MM.1S (cell line): ENCODE measurements around the gene FNDC5.

ENCODE experiments used
- DNase-seq: peaks from one replicate; pipeline ENCODE4 v3.0.0-alpha.2; 2015
- H2AFZ ChIP-seq: fragments of 300-600 bp; sonication (generic); 2 replicates; pipeline ENCODE4 v1.6.0; 2016; ENCODE audit warnings: antibody characterized with exemption, low read length
- H3F3A ChIP-seq: fragments of 300-600 bp; sonication (generic); 2 replicates; pipeline ENCODE4 v1.6.1; 2016; ENCODE audit warnings: mild to moderate bottlenecking, antibody characterized with exemption, low read length, moderate library complexity, mixed read lengths; ENCODE audit not compliant: insufficient read depth
- H3K27ac ChIP-seq: fragments of 300-600 bp; sonication (generic); 2 replicates; pipeline ENCODE4 v1.5.1; 2016; ENCODE audit warnings: mild to moderate bottlenecking, low read length
- H3K27me3 ChIP-seq: fragments of 300-600 bp; sonication (generic); replicated peaks from 2 replicates; pipeline ENCODE4 v1.6.0; 2016; ENCODE audit warnings: low read length; ENCODE audit not compliant: insufficient read depth
- H3K36me3 ChIP-seq: fragments of 300-600 bp; sonication (generic); replicated peaks from 2 replicates; pipeline ENCODE4 v1.6.1; 2016; ENCODE audit warnings: mild to moderate bottlenecking, low read length, mixed read lengths; ENCODE audit not compliant: insufficient read depth
- H3K4me1 ChIP-seq: fragments of 300-600 bp; sonication (generic); 2 replicates; pipeline ENCODE4 v1.6.1; 2016; ENCODE audit warnings: low read length, mixed read lengths
- H3K4me2 ChIP-seq: fragments of 300-600 bp; sonication (generic); 2 replicates; pipeline ENCODE4 v1.6.0; 2016; ENCODE audit warnings: low read depth, low read length
- H3K4me3 ChIP-seq: fragments of 300-600 bp; sonication (generic); 2 replicates; pipeline ENCODE4 v1.5.1; 2016; ENCODE audit warnings: low read length, mixed read lengths
- H3K79me2 ChIP-seq: fragments of 300-600 bp; sonication (generic); 2 replicates; pipeline ENCODE4 v1.6.1; 2016; ENCODE audit warnings: mixed run types, low read length, mixed read lengths
- H3K9ac ChIP-seq: fragments of 300-600 bp; sonication (generic); 2 replicates; pipeline ENCODE4 v1.6.1; 2016; ENCODE audit warnings: low read length, mixed read lengths
- H3K9me2 ChIP-seq: fragments of 300-600 bp; sonication (generic); replicated peaks from 2 replicates; pipeline ENCODE4 v1.6.1; 2016; ENCODE audit warnings: mild to moderate bottlenecking, low read length, mixed read lengths; ENCODE audit not compliant: insufficient read depth
- H3K9me3 ChIP-seq: fragments of 300-600 bp; sonication (generic); replicated peaks from 2 replicates; pipeline ENCODE4 v1.6.1; 2016; ENCODE audit warnings: mild to moderate bottlenecking, low read length, mixed read lengths; ENCODE audit not compliant: insufficient read depth
- H4K20me1 ChIP-seq: fragments of 300-600 bp; sonication (generic); 2 replicates; pipeline ENCODE4 v1.6.1; 2016; ENCODE audit warnings: mild to moderate bottlenecking, low read length, moderate library complexity, mixed read lengths; ENCODE audit not compliant: insufficient read depth
- CTCF ChIP-seq: fragments of 300-600 bp; sonication (generic); IDR thresholded peaks from 2 replicates; pipeline ENCODE4 v1.5.1; 2016; ENCODE audit warnings: antibody characterized with exemption, low read length, mixed read lengths
- EZH2 ChIP-seq: fragments of 300-600 bp; sonication (generic); optimal IDR thresholded peaks from 2 replicates; pipeline ENCODE3; 2017; ENCODE audit warnings: low read depth, mild to moderate bottlenecking, antibody characterized with exemption, low read length, mixed read lengths
- EZH2phosphoT487 ChIP-seq: fragments of 300-600 bp; sonication (generic); IDR thresholded peaks from 2 replicates; pipeline ENCODE4 v1.6.1; 2018; ENCODE audit warnings: antibody characterized with exemption, low read length

The FNDC5 gene

GRCh38 chr1:32825181-32825580, 45.5 kb downstream of the FNDC5 start:
- Histone ChIP-seq H3K4me2 (no peak overlapping the region), H3K4me1 (peaks cover 13% of the 10 kb centered on the region; the same call in 1 of the 2 replicates), H4K20me1 (no peaks in the 10 kb centered on the region), H3K36me3 (peaks cover 5% of the 10 kb centered on the region; the same call in 1 of the 2 replicates), H3K9me3 (no peaks in the 10 kb centered on the region), H3K79me2 (peaks cover 69% of the 10 kb centered on the region), H3F3A (0 out of 2 replicates have a peak, but pooled peaks cover 5% of the 10 kb centered on the region), H2AFZ (no peak overlapping the region), H3K9ac (no peak overlapping the region), H3K9me2 (no peaks in the 10 kb centered on the region), H3K27me3 (no peaks in the 10 kb centered on the region), H3K27ac (no peak overlapping the region), H3K4me3 (no peak overlapping the region)
- no peak for TF ChIP-seq EZH2phosphoT487
- no peak for TF ChIP-seq CTCF
- no peak for TF ChIP-seq EZH2
- DNase-seq, result no peak

- no peaks in the 10 kb centered on the region for H3K9me2 ChIP-seq
- H3K9me3 ChIP-seq, result no peaks in the 10 kb centered on the region
- peak overlapping the region; percentile 97 for H3K27ac ChIP-seq
- peak overlapping the region; percentile 95 for H3K4me3 ChIP-seq
- TF ChIP-seq CTCF (no peak), EZH2phosphoT487 (no peak), EZH2 (no peak)
- DNase-seq, result peak; percentile 92
- H3K4me1 ChIP-seq, result peaks cover 30% of the 10 kb centered on the region
- 0 out of 2 replicates have a peak, but pooled peaks cover 5% of the 10 kb centered on the region for H3K36me3 ChIP-seq
- peaks cover 3% of the 10 kb centered on the region; the same call in 1 of the 2 replicates for H4K20me1 ChIP-seq
- H3K27me3 ChIP-seq, result no peaks in the 10 kb centered on the region
- H3K79me2 ChIP-seq, result peaks cover 92% of the 10 kb centered on the region
- no peak overlapping the region for H2AFZ ChIP-seq
- peak overlapping the region; percentile 94 for H3K9ac ChIP-seq
- peak overlapping the region; percentile 88 for H3K4me2 ChIP-seq
- H3F3A ChIP-seq, result peaks cover 20% of the 10 kb centered on the region
Measured at GRCh38 chr1:32818804-32819541, 51.7 kb downstream of the FNDC5 start.

- Histone ChIP-seq H3K4me1 (peaks cover 30% of the 10 kb centered on the region), H3K79me2 (peaks cover 93% of the 10 kb centered on the region), H4K20me1 (peaks cover 6% of the 10 kb centered on the region), H3K9me3 (no peaks in the 10 kb centered on the region), H3F3A (peaks cover 20% of the 10 kb centered on the region), H3K27ac (peak overlapping the region; percentile 97), H3K36me3 (0 out of 2 replicates have a peak, but pooled peaks cover 5% of the 10 kb centered on the region), H3K4me3 (peak overlapping the region; percentile 95), H3K27me3 (no peaks in the 10 kb centered on the region), H3K9ac (peak overlapping the region; percentile 94), H2AFZ (peak overlapping the region; percentile 68), H3K4me2 (peak overlapping the region; percentile 88), H3K9me2 (no peaks in the 10 kb centered on the region)
- peak; percentile 64 for DNase-seq
- no peak for TF ChIP-seq EZH2
- no peak for TF ChIP-seq CTCF
- no peak for TF ChIP-seq EZH2phosphoT487
Measured at GRCh38 chr1:32817815-32818786, 52.6 kb downstream of the FNDC5 start.
